Urothelium cell line (cell line): Measurements from ENCODE around the gene GPAT3.
"Not testable (repeated sequence)": the region's sequence is repeated elsewhere in the genome, so short reads cannot be mapped to it uniquely, and the experiment has no call there.

Experiments used
- DNase-seq: peaks from one replicate; pipeline ENCODE4 v3.0.0; 2011; ENCODE audit warnings: low spot score, mixed read lengths
- FAIRE-seq: peaks from 2 replicates; lab custom pipeline; 2011; peaks lifted over from hg19 to GRCh38; lab: Jason Lieb, UNC

Gene GPAT3

DNA sequence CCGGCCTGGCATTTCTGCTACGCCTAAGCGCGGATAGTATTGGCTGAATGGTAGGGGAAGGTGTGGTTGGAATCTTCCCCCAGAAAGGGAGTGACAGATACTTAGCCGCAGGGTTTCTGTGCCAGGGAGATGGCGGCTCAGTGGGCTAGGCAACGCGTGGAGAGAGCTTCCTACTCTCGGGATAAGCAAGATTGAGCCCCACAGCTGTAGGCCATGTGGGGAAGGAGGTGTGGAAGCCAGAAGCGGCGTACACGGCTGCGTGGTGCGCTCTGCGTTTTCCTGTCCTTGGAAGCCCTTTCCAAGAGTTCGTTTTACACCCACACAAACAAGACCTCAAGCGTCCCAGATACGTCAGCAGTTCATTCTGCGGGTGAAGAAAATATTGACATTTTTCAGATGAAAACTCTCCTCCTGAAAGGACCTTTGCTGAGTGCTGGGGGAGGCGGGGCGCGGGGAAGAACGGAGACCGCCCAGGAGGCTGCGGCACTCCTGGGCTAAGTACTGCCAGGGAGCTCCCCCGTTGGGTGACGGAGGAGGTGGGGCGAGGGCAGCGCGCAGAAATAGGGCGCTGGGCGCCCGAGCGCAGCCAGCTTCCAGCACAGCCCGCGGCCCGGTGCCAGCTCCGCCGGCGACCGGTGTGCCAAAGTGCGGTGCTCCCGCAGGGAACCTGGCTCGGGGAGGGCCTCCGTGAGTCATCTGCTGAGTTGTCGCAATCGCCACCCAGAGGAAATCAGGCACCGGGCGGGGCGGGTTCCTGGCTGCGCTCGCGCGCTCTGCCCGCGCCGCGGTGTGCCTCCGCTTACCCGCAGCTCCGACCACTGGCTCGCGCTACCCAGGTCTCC lies at the start of gene GPAT3:
GPAT3 (plus strand) TSS at position 589 of the 842 bp plus-strand sequence. CDS start 515 bp downstream, outside the sequence.
- peak; percentile 86 for DNase-seq
- peak; percentile 75 for FAIRE-seq

DNA sequence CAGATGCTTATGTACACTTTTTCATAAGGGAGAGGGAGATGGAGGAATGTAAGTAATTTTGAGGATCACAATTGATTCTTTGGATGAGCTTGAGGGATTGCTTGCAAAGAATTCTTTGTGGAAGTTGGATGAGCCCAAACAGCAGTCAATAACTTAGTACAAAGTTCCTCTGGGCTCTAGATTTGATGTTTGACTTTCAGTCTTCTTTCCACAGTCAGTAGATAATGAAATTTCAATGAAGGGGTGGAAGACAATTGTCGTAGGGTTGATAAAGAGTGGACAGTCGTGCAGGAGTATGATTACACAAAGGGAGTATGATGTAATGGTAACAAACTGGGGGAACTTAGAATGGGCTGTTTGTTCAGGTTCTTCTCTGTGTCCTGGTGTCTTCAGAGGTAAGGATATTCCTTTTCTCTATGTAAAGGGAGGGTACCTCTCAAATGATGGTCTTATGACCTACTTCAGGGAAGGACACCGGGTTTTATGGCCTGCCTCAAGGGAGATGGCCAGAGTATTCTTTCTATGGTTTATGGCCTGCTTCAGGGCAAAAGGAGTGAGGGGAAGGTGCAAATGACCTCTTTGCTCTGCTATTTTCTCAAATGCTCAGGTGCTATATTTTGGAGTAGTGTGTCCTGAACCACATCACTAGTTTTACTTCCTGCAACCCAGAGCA lies 49.3 kb upstream of the GPAT3 start:
- no peak for DNase-seq
- FAIRE-seq = no peak

DNA sequence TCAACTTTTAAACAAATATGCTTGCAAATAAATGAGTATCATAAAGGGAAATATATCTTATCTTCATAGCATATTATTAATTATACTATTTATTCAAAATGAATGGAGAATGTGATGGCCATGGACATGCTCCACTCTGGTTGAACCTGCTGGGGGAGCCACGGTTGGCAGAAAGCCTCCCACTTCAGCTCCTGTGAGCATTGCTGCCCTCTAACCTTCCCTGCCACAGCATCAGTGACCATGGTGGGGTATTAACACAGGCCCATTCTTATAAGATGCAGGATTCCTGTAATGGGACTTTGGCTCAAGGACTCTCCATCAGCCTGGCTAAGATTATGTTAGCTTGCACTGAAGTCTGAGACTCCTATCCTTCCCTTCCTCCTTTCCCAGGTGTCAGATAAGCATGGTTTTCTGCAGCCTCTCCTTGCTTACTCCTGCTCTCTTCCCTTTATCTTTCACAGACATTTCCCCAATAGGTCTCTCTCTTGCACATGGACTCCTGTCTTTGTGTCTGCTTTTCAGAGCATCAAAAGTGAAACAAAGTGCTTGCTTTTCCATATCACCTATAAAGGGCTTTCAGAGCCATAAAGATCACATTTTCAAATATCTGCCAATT lies 46.1 kb upstream of the GPAT3 start:
- FAIRE-seq = no peak
- DNase-seq = no peak

DNA sequence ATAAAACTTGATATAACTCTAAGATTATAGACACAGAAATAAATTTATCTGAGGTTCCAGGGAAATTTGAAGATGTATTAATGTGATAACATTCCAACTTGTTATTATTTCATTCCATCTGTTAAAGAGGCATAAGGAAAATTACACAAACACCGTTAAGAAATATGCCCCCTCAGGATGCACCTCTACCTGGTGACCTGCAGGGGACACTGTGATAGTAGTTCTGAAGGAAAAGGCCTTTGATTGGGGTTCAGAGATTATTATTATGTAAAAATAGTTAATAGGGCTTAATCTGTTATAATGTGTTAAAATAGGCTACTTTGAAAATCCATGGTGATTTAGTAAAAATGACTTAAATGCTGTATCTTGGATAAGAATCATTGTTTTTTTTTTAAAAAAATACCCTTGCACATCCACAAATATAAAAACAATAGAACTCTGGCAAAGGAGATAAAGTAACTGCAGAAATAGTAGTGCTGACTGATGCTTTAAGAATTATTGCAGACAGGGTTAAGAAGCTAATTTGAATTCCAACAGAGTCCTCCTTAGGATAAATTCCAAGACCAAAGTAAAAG lies 44.9 kb upstream of the GPAT3 start:
- DNase-seq (peak; percentile 55), FAIRE-seq (no peak)

DNA sequence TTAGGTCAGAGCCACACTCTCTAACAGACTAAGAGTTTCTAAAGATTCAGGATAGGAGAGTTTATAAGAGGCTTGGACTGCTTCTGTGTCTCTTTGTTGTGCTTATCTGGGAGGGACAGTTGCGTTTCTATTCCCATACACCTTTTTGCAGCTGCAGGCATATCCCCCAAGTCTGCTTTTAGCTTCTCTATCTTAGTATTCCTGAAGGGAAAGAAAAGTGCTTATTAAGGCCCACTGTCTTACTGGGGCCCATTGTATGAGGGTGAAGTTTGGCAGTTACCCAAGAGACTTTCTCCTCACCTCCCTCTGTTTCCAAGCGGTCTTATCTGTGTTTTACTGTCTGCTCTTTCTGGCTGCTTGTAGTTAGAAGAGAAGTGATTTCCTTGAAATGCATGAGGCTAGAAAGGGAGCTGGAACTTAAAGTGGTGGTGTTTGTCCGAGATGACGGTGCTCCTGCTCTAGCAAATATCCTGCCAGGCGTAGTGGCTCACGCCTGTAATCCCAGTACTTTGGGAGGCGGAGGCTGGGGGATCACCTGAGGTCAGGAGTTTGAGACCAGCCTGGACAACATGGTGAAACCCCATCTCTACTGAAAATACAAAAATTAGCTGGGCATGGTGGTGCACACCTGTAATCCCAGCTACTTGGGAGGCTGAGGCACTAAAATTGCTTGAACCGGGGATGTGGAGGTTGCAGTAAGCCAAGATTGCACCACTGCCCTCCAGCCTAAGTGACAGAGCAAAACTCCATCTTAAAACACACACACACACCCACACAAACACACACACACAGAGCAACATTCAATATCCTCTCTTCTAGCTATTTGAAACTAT lies 39.6 kb upstream of the GPAT3 start:
- FAIRE-seq, DNase-seq: not testable (repeated sequence)

DNA sequence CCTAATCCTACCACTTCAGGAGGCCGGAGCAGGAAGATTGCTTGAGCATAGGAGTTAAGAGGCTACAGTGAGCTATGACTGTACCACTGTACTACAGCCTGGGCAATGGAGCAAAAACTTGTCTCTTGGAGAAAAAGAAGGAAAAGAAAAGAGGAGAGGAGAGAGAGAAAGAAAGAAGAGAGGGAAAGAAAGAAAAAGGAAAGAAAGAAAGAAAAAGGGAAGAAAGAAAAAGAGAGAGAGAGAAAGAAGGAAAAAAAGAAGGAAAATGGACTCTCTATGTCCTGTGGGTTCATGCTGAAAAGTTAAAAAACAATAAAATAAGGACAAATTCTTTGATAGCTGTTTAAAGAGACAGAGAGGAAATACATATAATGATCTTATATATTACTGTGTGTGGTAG lies 37.7 kb upstream of the GPAT3 start:
- DNase-seq (no peak), FAIRE-seq (no peak)

DNA sequence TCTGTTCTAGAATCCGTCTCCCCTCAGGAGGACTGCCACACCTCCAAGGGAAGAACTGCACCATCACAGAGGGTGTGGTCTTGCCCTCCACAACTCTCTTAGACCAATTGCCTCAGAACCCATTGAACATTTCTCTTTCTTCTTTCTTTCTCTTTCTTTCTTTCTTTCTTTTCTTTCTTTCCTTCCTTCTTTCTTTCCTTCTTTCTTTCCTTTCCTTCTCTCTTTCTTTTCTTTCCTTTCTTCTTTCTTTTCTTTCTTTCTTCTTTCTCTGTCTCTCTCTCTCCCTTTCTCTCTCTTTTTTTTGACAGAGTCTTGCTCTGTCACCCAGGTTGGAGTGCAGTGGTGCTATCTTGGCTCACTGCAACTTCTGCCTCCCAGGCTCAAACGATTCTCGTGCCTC lies 34.2 kb upstream of the GPAT3 start:
- DNase-seq, FAIRE-seq: not testable (repeated sequence)

DNA sequence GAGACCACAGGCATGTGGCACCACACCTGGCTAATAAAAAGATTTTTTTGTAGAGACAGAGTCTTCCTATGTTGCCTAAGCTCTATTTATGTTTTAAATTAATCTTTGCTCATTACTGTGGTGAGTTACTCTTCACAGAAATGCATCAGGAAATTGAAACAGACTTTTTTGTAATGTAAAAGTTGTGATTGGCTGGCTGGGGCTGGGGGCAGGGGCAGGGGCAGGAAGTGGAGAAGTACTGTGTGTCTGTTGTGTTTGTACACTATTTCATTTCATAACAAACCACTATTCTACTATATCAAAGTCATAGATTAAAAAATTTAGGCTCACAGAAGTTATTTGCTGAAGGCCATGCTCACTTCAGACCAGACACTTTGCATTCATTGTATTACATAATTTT lies 31.9 kb upstream of the GPAT3 start:
- no peak for FAIRE-seq
- no peak for DNase-seq

DNA sequence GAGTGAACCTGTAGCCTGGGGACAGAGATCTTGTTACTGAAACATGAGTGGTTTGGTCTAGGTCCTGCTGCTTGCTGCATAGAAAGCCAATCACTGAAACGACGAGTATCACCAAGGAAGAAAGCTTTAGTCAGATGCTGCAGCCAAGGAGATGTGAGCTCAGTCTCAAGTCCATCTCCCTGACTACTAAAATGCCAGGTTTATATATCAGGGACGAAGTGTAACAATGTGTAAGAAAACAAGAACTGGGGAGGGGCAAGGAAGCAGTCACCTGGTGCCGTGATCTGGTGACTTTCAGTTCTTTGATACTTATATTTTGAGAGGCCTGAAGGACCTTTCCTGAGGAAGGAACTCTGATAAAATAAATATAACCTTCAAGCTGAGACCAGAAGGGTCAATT lies 31.4 kb upstream of the GPAT3 start:
- FAIRE-seq (no peak), DNase-seq (no peak)

DNA sequence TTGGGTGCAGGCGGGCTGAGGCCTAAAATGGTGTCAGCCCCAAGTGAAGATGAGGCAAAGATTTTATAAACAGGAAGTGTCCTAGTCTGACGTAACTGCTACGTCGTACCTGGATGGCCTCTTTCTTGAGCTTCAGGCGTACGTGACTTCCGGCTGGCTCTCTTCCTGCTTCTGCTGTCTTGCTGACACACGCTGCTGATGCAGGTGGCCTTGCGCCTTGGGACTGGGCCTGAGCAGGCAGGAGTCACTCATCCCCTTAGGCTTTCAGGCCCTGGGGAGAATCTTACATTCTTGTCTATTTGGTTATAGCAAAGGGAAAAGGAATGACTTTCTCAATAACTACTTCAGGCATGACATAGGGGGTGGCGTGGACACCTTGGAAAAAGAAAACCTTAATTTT lies 30.9 kb upstream of the GPAT3 start:
- FAIRE-seq (no peak), DNase-seq (no peak)

DNA sequence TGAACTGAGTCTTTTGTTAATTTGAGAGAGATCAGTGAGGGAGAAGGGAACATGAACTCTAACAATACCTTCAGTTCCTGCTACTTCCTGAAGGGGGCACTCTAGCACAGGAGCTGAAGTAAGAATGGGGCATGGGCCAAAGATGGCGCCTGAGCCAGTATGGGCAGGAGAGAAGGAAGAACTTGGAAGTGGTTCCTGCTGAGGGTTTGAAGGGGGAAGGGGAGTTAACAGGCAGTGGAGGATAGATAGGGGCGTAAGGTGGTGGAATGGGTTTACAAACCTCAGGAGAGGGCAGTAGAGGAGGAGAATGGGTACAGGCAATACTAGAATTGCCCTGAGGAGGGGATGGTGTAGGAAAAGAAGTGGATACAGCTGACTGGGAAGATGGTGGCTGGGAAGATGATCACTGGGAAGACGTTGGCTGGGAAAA lies 26.7 kb upstream of the GPAT3 start:
- peak; percentile 20 for FAIRE-seq
- DNase-seq = not testable (repeated sequence)

DNA sequence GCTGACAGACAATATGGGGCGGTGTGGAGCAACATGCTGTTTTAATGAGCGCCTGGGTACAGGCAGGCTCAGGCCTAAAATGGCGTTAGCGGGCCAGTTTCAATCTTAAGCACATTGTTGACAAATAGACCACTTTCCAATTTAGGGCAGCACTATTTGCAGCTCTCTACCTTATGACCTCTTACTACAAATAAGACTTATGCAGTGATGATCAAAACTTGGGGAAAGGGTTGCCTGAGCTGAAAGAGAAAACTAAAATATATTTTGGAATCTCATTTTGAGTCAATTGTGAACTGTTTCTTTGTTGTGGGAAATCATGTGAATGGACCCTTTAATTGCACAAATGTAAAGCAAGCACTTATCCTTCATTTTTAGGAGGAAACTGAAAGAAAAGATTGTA lies 25.5 kb upstream of the GPAT3 start:
- FAIRE-seq = no peak
- no peak for DNase-seq

DNA sequence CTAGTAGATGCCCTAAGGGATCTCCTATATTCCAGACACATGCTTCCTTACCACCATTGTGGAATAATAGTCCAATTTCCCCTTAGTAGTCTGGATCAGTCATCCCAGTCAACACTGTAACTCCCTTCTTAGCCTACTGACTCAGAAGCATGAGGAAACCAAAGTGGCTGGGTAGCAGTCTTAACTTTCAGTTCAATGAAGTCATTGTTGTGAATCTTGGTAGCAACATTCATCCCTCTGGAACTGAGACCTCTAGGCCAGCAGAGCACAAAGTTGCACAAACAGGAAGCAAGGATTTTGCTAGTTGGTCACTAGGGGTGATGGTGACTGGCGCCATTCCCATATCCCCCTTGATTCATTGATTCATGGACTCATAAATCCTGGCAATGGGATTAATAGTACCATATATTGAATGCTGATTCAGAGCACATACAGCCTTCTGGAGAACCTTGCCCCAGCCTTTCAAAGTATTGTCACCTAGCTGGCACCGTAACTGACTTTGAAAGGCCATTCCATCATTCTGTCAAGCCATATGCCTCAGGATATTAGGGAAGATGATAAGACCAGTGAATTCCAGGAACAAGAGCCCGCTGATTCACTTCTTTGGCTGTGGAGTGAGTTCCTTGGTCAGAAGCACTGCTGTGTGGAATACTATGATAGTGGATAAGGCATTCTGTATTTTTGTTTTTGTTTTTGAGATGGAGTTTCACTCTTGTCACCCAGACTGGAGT lies 19.7 kb upstream of the GPAT3 start:
- DNase-seq = no peak
- FAIRE-seq = no peak

DNA sequence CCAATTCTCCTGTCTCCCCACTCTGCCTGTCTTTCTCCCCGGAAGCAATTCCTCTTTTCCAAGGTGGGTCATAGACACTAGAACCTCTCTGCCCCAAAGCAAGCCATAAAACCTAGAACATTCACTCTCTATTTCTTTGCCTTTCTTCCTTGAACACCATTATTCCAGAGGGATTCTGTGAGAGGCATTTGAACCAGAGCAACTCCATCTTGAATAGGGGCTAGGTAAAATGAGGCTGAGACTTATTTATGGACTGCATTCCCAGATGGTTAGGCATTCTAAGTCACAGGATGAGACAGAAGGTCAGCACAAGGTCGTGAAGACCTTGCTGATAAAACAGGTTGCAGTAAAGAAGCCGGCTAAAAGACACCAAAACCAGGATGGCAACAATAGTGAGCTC lies 13.7 kb upstream of the GPAT3 start:
- FAIRE-seq = no peak
- DNase-seq = no peak

DNA sequence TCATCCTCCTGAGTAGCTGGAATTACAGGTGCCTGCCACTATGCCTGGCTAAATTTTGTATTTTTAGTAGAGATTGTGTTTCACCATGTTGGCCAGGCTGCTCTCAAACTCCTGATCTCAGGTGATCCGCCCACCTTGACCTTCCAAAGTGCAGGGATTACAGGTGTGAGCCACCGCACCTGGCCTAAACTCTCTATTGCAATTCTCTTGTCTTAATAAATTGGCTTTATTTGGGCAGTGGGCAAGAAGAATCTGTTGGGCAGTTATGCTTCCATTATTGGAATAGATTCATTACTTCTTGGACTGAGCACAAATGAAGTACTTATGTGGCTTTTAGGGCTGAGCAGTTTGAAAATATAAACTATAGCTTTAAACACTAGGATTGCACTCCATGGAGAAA lies 8.2 kb upstream of the GPAT3 start:
- no peak for DNase-seq
- no peak for FAIRE-seq

DNA sequence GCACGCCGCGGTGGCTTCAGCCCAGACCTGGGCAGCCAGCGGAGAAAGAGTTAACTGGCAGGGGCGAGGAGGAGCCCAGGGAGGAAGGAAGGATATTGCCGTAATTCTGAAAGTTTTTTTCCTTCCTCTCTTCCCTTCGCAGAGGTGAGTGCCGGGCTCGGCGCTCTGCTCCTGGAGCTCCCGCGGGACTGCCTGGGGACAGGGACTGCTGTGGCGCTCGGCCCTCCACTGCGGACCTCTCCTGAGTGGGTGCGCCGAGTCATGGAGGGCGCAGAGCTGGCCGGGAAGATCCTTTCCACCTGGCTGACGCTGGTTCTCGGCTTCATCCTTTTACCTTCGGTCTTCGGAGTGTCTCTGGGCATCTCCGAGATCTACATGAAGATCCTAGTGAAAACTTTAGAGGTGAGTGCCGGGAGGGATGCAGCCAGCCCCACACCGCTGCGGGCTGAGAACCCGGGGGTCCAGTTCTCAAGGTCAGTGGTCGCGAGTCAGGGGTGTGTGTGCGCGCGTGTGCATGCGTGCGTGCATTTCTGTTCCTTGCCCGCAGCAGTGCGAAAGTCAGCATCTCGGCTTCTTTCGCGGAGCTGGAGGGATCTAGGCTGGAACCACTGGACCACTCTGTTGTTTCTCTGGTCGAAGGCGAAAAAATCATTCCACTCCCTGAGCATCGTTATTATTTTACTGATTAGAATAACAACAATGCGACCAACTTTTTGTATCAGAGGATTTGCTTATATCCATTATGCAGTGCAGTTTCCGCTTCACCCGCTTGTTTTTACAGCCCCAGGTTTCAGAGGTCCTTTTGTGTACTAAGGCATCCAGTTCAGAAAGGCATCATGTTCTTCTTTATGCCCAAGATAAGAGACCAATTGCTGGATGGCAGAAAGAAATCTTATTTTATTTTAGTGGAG lies 709 bp downstream of the GPAT3 start:
- no peak for FAIRE-seq
- DNase-seq = no peak

DNA sequence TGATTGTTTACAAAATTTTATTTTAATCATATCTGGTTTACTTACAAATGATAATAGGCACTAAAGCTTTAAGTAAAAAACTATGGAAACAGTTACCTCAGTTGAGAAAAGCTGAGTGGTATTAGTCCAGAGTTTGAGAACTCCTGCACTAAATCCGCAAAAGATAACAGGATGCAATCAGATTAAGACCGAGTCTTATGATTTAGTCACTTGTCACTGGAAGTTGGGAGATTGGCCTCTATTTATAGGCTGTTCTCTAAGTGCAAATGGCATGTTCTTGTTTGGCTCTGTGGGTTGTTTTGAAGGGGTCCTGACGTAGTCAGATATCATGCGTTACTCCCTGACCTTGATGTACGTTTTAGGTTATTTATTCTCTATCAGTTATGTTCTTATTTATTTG lies 6.3 kb downstream of the GPAT3 start:
- FAIRE-seq (no peak), DNase-seq (no peak)

DNA sequence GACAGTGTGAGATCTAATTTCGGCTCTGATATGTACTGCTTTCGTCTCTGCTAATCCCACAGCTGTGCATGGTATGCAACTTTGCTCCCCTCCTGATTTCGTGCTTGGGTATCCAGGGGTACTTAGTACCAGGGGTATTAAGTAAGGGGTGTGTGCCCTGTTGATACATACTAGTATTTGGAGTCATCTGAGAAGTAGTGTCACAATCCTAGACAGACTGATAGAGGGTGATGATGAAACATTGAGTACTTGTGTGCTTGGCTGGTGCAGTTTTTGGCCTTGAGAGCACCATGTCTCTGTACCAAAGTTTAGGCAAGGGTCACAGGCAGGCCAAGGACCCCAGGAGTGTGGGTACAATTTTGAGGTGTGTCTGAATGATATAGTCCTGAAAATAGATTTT lies 10.9 kb downstream of the GPAT3 start:
- DNase-seq (no peak), FAIRE-seq (no peak)
